Vagina (tissue), 2 donors: Measurements from ENCODE around the gene NTM.

Experiments used
- POLR2A ChIP-seq, 2 donors: fragments of 450-650 bp; IDR thresholded peaks; one replicate each; pipeline ENCODE4 v1.6.1; 2017; ENCODE audit warnings: antibody characterized with exemption in 2 of 2, mild to moderate bottlenecking in 2 of 2, moderate library complexity in 2 of 2
- TF ChIP-seq, protein P1 (sequence below), 3 experiments: fragments of 450-650 bp in 2 of 3; fragments of 200-600 bp in 1 of 3; sonication (generic) in 1 of 3; IDR thresholded peaks; one replicate each; pipeline ENCODE4 v1.5.1; 2017 to 2019; ENCODE audit warnings: antibody characterized with exemption in 3 of 3, mild to moderate bottlenecking in 2 of 3, moderate library complexity in 2 of 3

DNA sequence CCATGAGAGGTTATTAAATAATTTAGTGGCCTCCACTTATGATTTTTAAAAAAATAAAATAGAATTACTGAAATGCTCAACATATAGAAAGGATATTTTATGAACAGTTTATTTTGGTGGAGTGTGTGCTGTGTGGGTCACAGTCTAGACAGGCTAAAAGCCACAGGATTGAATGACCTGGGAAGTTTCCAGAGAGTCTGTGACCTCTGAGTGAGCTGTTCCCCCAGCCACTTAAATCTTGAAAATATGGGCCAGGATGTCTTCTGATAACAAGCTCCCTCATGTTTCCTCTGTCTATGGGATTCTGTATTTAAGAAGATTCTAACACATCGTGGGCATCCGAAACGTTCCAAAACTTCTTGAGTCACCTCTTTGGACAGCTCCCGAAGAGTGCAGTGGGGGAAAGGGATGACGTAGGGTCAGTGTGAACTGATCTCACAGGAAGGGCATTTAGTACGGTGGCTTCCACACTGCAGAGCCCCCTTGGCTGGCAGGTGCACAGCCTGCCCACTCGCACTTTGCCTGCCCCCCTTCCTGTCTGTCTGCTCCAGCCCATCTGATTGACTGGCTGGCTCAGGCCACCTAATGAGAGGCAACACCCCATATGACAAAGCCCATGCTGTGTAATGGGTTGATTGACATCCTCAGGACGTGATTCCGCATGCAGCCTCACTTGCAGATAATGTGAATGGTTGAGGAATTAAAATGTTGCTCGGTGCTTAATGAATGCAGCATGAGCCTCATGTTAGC is 97.4 kb downstream of the NTM start:
- TF ChIP-seq, protein P1, sequence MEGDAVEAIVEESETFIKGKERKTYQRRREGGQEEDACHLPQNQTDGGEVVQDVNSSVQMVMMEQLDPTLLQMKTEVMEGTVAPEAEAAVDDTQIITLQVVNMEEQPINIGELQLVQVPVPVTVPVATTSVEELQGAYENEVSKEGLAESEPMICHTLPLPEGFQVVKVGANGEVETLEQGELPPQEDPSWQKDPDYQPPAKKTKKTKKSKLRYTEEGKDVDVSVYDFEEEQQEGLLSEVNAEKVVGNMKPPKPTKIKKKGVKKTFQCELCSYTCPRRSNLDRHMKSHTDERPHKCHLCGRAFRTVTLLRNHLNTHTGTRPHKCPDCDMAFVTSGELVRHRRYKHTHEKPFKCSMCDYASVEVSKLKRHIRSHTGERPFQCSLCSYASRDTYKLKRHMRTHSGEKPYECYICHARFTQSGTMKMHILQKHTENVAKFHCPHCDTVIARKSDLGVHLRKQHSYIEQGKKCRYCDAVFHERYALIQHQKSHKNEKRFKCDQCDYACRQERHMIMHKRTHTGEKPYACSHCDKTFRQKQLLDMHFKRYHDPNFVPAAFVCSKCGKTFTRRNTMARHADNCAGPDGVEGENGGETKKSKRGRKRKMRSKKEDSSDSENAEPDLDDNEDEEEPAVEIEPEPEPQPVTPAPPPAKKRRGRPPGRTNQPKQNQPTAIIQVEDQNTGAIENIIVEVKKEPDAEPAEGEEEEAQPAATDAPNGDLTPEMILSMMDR (IDR thresholded peaks at IDR 0.05) = no peak
- no peak for TF ChIP-seq POLR2A (IDR thresholded peaks at IDR 0.05)
